GM21390 (cell line): ENCODE measurements around the gene TECRL.

ENCODE experiments used
- ATAC-seq: cut with Tn5 transposase; IDR thresholded peaks from one replicate; pipeline ENCODE4 v1.9.1; 2021; ENCODE audit not compliant: unreplicated experiment

TECRL gene

GRCh38 chr4:64409300-64409699 lies at the start of gene TECRL:
TSS of gene TECRL (minus strand) at chr4:64409450. CDS start at chr4:64409351, 99 bp downstream.
- ATAC-seq = no peak

GRCh38 chr4:64432674-64433073 lies 23.4 kb upstream of the TECRL start:
- ATAC-seq = no peak

- no peak for ATAC-seq
Measured at GRCh38 chr4:64430933-64431332, 21.7 kb upstream of the TECRL start.

GRCh38 chr4:64417974-64418373 lies 8.7 kb upstream of the TECRL start:
- ATAC-seq = no peak

GRCh38 chr4:64407000-64407399 lies 2.2 kb downstream of the TECRL start:
- no peak for ATAC-seq

GRCh38 chr4:64405761-64406160 lies 3.5 kb downstream of the TECRL start:
- ATAC-seq = no peak

- no peak for ATAC-seq
Measured at GRCh38 chr4:64402684-64403083, 6.6 kb downstream of the TECRL start.

GRCh38 chr4:64399313-64400109 lies 9.7 kb downstream of the TECRL start:
- no peak for ATAC-seq

- no peak for ATAC-seq
Measured at GRCh38 chr4:64394469-64394868, 14.8 kb downstream of the TECRL start.

GRCh38 chr4:64388252-64388651 lies 21.0 kb downstream of the TECRL start:
- ATAC-seq = no peak

- no peak for ATAC-seq
Measured at GRCh38 chr4:64385220-64385619, 24.0 kb downstream of the TECRL start.

- ATAC-seq = no peak
Measured at GRCh38 chr4:64384237-64385203, 24.7 kb downstream of the TECRL start.

- ATAC-seq = no peak
Measured at GRCh38 chr4:64368741-64369140, 40.5 kb downstream of the TECRL start.

- ATAC-seq = no peak
Measured at GRCh38 chr4:64361399-64361740, 47.9 kb downstream of the TECRL start.

- no peak for ATAC-seq
Measured at GRCh38 chr4:64360664-64361398, 48.4 kb downstream of the TECRL start.

GRCh38 chr4:64359489-64359888 lies 49.8 kb downstream of the TECRL start:
- ATAC-seq = no peak

- no peak for ATAC-seq
Measured at GRCh38 chr4:64353904-64354303, 55.3 kb downstream of the TECRL start.

GRCh38 chr4:64341711-64342110 lies 67.5 kb downstream of the TECRL start:
- ATAC-seq = no peak

GRCh38 chr4:64340218-64341110 lies 68.8 kb downstream of the TECRL start:
- no peak for ATAC-seq

GRCh38 chr4:64334964-64335363 lies 74.3 kb downstream of the TECRL start:
- no peak for ATAC-seq
